PFSK-1 (cell line): Measurements from ENCODE around the gene ABCC4.

Experiments used
- FOXP2 ChIP-seq: optimal IDR thresholded peaks from 2 replicates; pipeline ENCODE3; 2011; ENCODE audit warnings: borderline replicate concordance, control low read depth, inconsistent platforms; ENCODE audit not compliant: insufficient read depth; ENCODE audit errors: extremely low read length, extremely low read depth
- POLR2AphosphoS5 ChIP-seq: IDR thresholded peaks from 2 replicates; pipeline ENCODE4 v1.6.1; 2012; ENCODE audit warnings: low read depth, mild to moderate bottlenecking, control low read depth, low read length, moderate library complexity
- REST ChIP-seq, 2 experiments: IDR thresholded peaks; 2 replicates each; pipeline versions ENCODE4 v1.6.1 to v1.8.0; 2011 to 2012; ENCODE audit warnings: low read depth in 2 of 2, low read length in 2 of 2, control low read depth in 1 of 2, inconsistent platforms in 1 of 2, mild to moderate bottlenecking in 1 of 2, moderate library complexity in 1 of 2; ENCODE audit not compliant: insufficient read depth in 1 of 2
- SIN3A ChIP-seq: IDR thresholded peaks from 2 replicates; pipeline ENCODE4 v1.6.1; 2012; ENCODE audit warnings: mild to moderate bottlenecking, low read length, moderate library complexity, borderline replicate concordance; ENCODE audit not compliant: insufficient read depth
- TAF1 ChIP-seq: IDR thresholded peaks from 2 replicates; pipeline ENCODE4 v1.6.1; 2012; ENCODE audit warnings: low read length, control low read depth, borderline replicate concordance; ENCODE audit not compliant: insufficient read depth

ABCC4 gene

GRCh38 chr13:95317039-95317989, 16.1 kb upstream of the ABCC4 start:
- TF ChIP-seq REST (IDR thresholded peaks at IDR 0.05; ENCODE audit: insufficient read depth in 1 of 2, low read depth in 2 of 2, low read length in 2 of 2) = no peak
- TF ChIP-seq FOXP2 = no peak
- TF ChIP-seq TAF1 = no peak
- TF ChIP-seq POLR2AphosphoS5 = no peak
- TF ChIP-seq SIN3A = no peak

- TF ChIP-seq REST (IDR thresholded peaks at IDR 0.05; ENCODE audit: insufficient read depth in 1 of 2, low read depth in 2 of 2, low read length in 2 of 2) (no peak), TAF1 (no peak), SIN3A (no peak), FOXP2 (no peak), POLR2AphosphoS5 (no peak)
These were observed 14.5 kb upstream of the ABCC4 start for GRCh38 chr13:95315752-95316151.

GRCh38 chr13:95307507-95307906, 6.3 kb upstream of the ABCC4 start:
- TF ChIP-seq POLR2AphosphoS5 = no peak
- no peak for TF ChIP-seq REST (IDR thresholded peaks at IDR 0.05; ENCODE audit: insufficient read depth in 1 of 2, low read depth in 2 of 2, low read length in 2 of 2)
- TF ChIP-seq FOXP2 = no peak
- no peak for TF ChIP-seq SIN3A
- no peak for TF ChIP-seq TAF1

- TF ChIP-seq TAF1 = no peak
- TF ChIP-seq REST (IDR thresholded peaks at IDR 0.05; ENCODE audit: insufficient read depth in 1 of 2, low read depth in 2 of 2, low read length in 2 of 2) = no peak
- TF ChIP-seq POLR2AphosphoS5 = no peak
- TF ChIP-seq FOXP2 = no peak
These were observed 3.2 kb upstream of the ABCC4 start for GRCh38 chr13:95304453-95304852.
